Bronchial epithelial cell (primary cell): Measurements from ENCODE around the gene ZNF362. TPM values are rescaled to one million over a fixed set of nuclear protein-coding genes. Genes with fewer than 3 reads are reported as not detected.

Source experiments
- DNase-seq: peaks from one replicate; pipeline ENCODE4 v3.0.0-alpha.2; 2010; ENCODE audit warnings: low read depth
- FAIRE-seq: peaks from 2 replicates; lab custom pipeline; 2011; peaks lifted over from hg19 to GRCh38; lab: Jason Lieb, UNC
- H3K27me3 ChIP-seq: 2 replicates; pipeline ENCODE4 v1.5.1; 2011; ENCODE audit warnings: low read length; ENCODE audit not compliant: control insufficient read depth, insufficient read depth
- H3K36me3 ChIP-seq: 2 replicates; pipeline ENCODE4 v1.5.1; 2011; ENCODE audit warnings: low read length; ENCODE audit not compliant: control insufficient read depth, insufficient read depth
- H3K4me3 ChIP-seq: 2 replicates; pipeline ENCODE4 v1.5.1; 2011; ENCODE audit warnings: mild to moderate bottlenecking, low read depth, low read length, control low read depth
- CTCF ChIP-seq: IDR thresholded peaks from 2 replicates; pipeline ENCODE4 v1.5.1; 2011; ENCODE audit warnings: mild to moderate bottlenecking, moderate library complexity, low read length, control low read depth, inconsistent platforms; ENCODE audit not compliant: insufficient read depth, severe bottlenecking
- total RNA-seq: library from RNA; depleted of rRNA; stranded (reverse); fragments of >200 nt; gene quantifications from 2 replicates; pipeline ENCODE4 v1.2.1, GENCODE V29; 2014

ZNF362 gene
- total RNA-seq, 1 donor from 2014 or later: 1.1 TPM

- DNase-seq: no peak
- no peak for TF ChIP-seq CTCF
- no peaks in the 10 kb centered on the region for H3K36me3 ChIP-seq
- H3K4me3 ChIP-seq: no peak overlapping the region
- no peak for FAIRE-seq
- peaks cover 5% of the 10 kb centered on the region for H3K27me3 ChIP-seq
These were observed 54.4 kb downstream of the ZNF362 start for GRCh38 chr1:33310702-33311101.

GRCh38 chr1:33311706-33312412 is 55.6 kb downstream of the ZNF362 start:
- H3K36me3 ChIP-seq: no peaks in the 10 kb centered on the region
- H3K27me3 ChIP-seq: no peaks in the 10 kb centered on the region
- no peak overlapping the region for H3K4me3 ChIP-seq
- TF ChIP-seq CTCF: no peak
- FAIRE-seq (peak; percentile 7), DNase-seq (no peak)

- no peak overlapping the region for H3K4me3 ChIP-seq
- DNase-seq (no peak), FAIRE-seq (no peak)
- TF ChIP-seq CTCF: no peak
- H3K36me3 ChIP-seq: no peaks in the 10 kb centered on the region
- no peaks in the 10 kb centered on the region for H3K27me3 ChIP-seq
These were observed 56.1 kb downstream of the ZNF362 start for GRCh38 chr1:33312413-33312749.

- no peaks in the 10 kb centered on the region for H3K27me3 ChIP-seq
- no peak for DNase-seq
- no peaks in the 10 kb centered on the region for H3K36me3 ChIP-seq
- no peak overlapping the region for H3K4me3 ChIP-seq
- no peak for TF ChIP-seq CTCF
- FAIRE-seq: no peak
These were observed 58.1 kb downstream of the ZNF362 start for GRCh38 chr1:33314416-33314815.

- Histone ChIP-seq H3K27me3 (no peaks in the 10 kb centered on the region), H3K36me3 (no peaks in the 10 kb centered on the region), H3K4me3 (no peak overlapping the region)
- FAIRE-seq (no peak), DNase-seq (no peak)
- TF ChIP-seq CTCF: no peak
These were observed 60.3 kb downstream of the ZNF362 start for GRCh38 chr1:33316601-33317000.

- Histone ChIP-seq H3K27me3 (no peaks in the 10 kb centered on the region), H3K36me3 (no peaks in the 10 kb centered on the region), H3K4me3 (no peak overlapping the region)
- DNase-seq (no peak), FAIRE-seq (no peak)
- TF ChIP-seq CTCF: no peak
These were observed 61.1 kb downstream of the ZNF362 start for GRCh38 chr1:33317354-33317753.
